ENCODE data around the gene PSEN1. TPM values are rescaled to one million over a fixed set of nuclear protein-coding genes. Genes with fewer than 3 reads are reported as not detected.
A peak's percentile ranks its signal among the peaks of the same experiment; 100 is the strongest.
"Not testable (repeated sequence)": the region's sequence is repeated elsewhere in the genome, so short reads cannot be mapped to it uniquely, and the experiment has no call there.

Gene PSEN1
- total RNA-seq, 4 donors from 2014 or later = 54.6 to 100 (median 68.1) TPM

- no peak overlapping the region for H3K4me3 ChIP-seq (replicated peaks in 1 of 3)
- no peaks in the 10 kb centered on the region for H3K9me3 ChIP-seq
- peaks cover 0 to 7% of the 10 kb centered on the region in 2 donors for H3K4me1 ChIP-seq
- no peak overlapping the region for H3K27ac ChIP-seq
- intact Hi-C loops (cut with DNase I) = loop anchor here (5.0 kb wide), 1 partner anchor 299 kb away; no protein-coding TSS in a partner anchor
- WGBS, 2 donors = 58 to 67% methylated on average over 3 of the region's 3 CpGs
- peaks cover 36 to 43% of the 10 kb centered on the region in 2 donors for H3K36me3 ChIP-seq
- DNase-seq = no peak
- no peak for TF ChIP-seq POLR2A (IDR thresholded peaks at IDR 0.05)
- TF ChIP-seq, protein P1, sequence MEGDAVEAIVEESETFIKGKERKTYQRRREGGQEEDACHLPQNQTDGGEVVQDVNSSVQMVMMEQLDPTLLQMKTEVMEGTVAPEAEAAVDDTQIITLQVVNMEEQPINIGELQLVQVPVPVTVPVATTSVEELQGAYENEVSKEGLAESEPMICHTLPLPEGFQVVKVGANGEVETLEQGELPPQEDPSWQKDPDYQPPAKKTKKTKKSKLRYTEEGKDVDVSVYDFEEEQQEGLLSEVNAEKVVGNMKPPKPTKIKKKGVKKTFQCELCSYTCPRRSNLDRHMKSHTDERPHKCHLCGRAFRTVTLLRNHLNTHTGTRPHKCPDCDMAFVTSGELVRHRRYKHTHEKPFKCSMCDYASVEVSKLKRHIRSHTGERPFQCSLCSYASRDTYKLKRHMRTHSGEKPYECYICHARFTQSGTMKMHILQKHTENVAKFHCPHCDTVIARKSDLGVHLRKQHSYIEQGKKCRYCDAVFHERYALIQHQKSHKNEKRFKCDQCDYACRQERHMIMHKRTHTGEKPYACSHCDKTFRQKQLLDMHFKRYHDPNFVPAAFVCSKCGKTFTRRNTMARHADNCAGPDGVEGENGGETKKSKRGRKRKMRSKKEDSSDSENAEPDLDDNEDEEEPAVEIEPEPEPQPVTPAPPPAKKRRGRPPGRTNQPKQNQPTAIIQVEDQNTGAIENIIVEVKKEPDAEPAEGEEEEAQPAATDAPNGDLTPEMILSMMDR (IDR thresholded peaks at IDR 0.05) = peak in 5 of 6 experiments; percentile 15 to 58 (median 41)
- no peaks in the 10 kb centered on the region for H3K27me3 ChIP-seq
These were observed 36.9 kb downstream of the PSEN1 start for GRCh38 chr14:73173092-73173735.

DNA sequence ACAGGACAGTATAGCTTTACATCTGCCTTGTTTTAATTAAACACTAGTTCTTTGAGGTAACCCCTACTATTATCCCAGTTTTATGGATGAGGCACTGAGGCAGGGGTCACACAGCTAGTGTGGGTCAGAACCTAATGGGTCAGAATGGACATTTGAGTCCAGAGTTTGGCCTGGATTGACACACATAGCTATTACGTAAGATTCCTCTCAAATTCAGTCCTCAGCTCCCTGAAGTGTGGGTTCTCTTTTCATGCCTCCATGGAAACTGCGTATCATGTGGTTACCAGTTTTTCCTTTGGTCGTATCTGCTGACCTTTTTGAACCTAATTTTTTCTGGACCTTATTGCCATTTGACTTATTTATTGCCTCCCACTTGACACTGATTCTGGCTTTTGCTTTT, 40.4 kb downstream of the PSEN1 start:
- no peak overlapping the region for H3K4me3 ChIP-seq (replicated peaks in 1 of 3)
- no peaks in the 10 kb centered on the region for H3K9me3 ChIP-seq
- H3K36me3 ChIP-seq = peaks cover 21% of the 10 kb centered on the region in 2 donors
- WGBS, 2 donors = 69 to 80% methylated on average over 3 of the region's 3 CpGs
- peaks cover 0 to 18% of the 10 kb centered on the region in 2 donors for H3K4me1 ChIP-seq
- H3K27ac ChIP-seq = peak overlapping the region in 2 of 3 donors; percentile 0 to 2
- no peaks in the 10 kb centered on the region for H3K27me3 ChIP-seq
- TF ChIP-seq, protein P1 (IDR thresholded peaks at IDR 0.05) = no peak
- no peak for TF ChIP-seq POLR2A (IDR thresholded peaks at IDR 0.05)
- intact Hi-C loops (cut with DNase I) = no loop called here
- no peak for DNase-seq

DNA sequence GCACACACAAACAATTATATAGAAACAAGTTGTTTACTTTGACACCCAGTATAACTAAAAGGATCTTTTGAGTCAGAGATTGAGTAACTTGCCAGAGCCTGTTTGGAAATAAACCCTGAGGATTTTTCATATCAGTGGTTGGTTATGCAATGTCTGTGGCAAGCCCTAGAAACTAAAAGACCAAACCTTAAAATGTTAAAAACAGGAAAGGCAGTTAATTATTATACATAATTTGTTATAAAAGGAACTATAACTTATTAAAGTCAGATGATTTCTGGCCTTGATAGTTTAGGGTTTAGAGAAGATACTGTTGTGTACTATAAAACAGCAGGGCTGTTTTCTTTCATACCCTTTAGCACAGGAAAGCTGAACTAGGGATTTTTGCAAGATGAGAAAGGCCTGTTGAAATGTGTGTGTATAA, 44.1 kb downstream of the PSEN1 start:
- intact Hi-C loops (cut with DNase I) = no loop called here
- Histone ChIP-seq H3K9me3 (no peaks in the 10 kb centered on the region), H3K4me1 (peaks cover 0 to 26% of the 10 kb centered on the region in 2 donors), H3K27me3 (no peaks in the 10 kb centered on the region), H3K27ac (peak overlapping the region in 2 of 3 donors; percentile 0 to 46), H3K36me3 (no peaks in the 10 kb centered on the region), H3K4me3 (replicated peaks in 1 of 3) (no peak overlapping the region)
- DNase-seq = no peak
- TF ChIP-seq, protein P1 (IDR thresholded peaks at IDR 0.05) = no peak
- TF ChIP-seq POLR2A (IDR thresholded peaks at IDR 0.05) = no peak

- WGBS, 2 donors = 95 to 97% methylated on average over 8 of the region's 8 CpGs
- H3K27me3 ChIP-seq; intact Hi-C loops (cut with DNase I); H3K36me3 ChIP-seq; H3K4me3 ChIP-seq (replicated peaks in 1 of 3); H3K9me3 ChIP-seq; DNase-seq: not testable (repeated sequence)
- peak overlapping the region in 2 of 3 donors; percentile 0 to 46 for H3K27ac ChIP-seq
- H3K4me1 ChIP-seq = peaks cover 0 to 26% of the 10 kb centered on the region in 2 donors
These were observed 44.7 kb downstream of the PSEN1 start for GRCh38 chr14:73180969-73181368.

GRCh38 chr14:73188501-73188911, 52.2 kb downstream of the PSEN1 start:
- TF ChIP-seq POLR2A (IDR thresholded peaks at IDR 0.05) = no peak
- TF ChIP-seq, protein P1 (IDR thresholded peaks at IDR 0.05) = no peak
- intact Hi-C loops (cut with DNase I) = no loop called here
- 95 to 97% methylated on average over 3 of the region's 3 CpGs for WGBS, 2 donors
- no peak for DNase-seq
- no peaks in the 10 kb centered on the region for H3K27me3 ChIP-seq
- H3K9me3 ChIP-seq = no peaks in the 10 kb centered on the region
- peak overlapping the region in 1 of 3 donors; percentile 41 for H3K27ac ChIP-seq
- H3K4me3 ChIP-seq (replicated peaks in 1 of 3) = no peak overlapping the region
- peaks cover 0 to 14% of the 10 kb centered on the region in 2 donors for H3K4me1 ChIP-seq
- peaks cover 18 to 21% of the 10 kb centered on the region in 2 donors for H3K36me3 ChIP-seq
